Astrocyte (in vitro differentiated cells and primary cell): ENCODE data around the gene ZNF14.

ENCODE experiments used
- CTCF ChIP-seq: IDR thresholded peaks from 2 replicates; pipeline ENCODE4 v1.5.1; 2011; ENCODE audit warnings: low read depth, mild to moderate bottlenecking, inconsistent platforms, low read length, moderate library complexity; ENCODE audit not compliant: insufficient read depth
- EZH2 ChIP-seq: IDR thresholded peaks from 2 replicates; pipeline ENCODE4 v1.6.1; 2012; ENCODE audit warnings: mild to moderate bottlenecking, low read length, inconsistent platforms; ENCODE audit not compliant: insufficient read depth

GRCh38 chr19:19758164-19758563 is 25.3 kb upstream of the ZNF14 start:
- TF ChIP-seq CTCF: no peak
- TF ChIP-seq EZH2: no peak
